Duodenal mucosa (tissue), 2 donors: Measurements from ENCODE around the gene ARHGEF16.
A peak's percentile ranks its signal among the peaks of the same experiment; 100 is the strongest.

Experiments used
- H3K27ac ChIP-seq: one replicate; pipeline ENCODE4 v1.7.0; 2013; ENCODE audit warnings: low read depth, low read length
- H3K27me3 ChIP-seq, 2 donors: one replicate each; pipeline ENCODE4 v1.7.0; 2013; ENCODE audit warnings: low read length in 2 of 2, control low read depth in 1 of 2; ENCODE audit not compliant: insufficient read depth in 2 of 2, control insufficient read depth in 1 of 2
- H3K36me3 ChIP-seq, 2 donors: one replicate each; pipeline ENCODE4 v1.7.0; 2013; ENCODE audit warnings: low read length in 2 of 2, control low read depth in 1 of 2; ENCODE audit not compliant: insufficient read depth in 2 of 2, control insufficient read depth in 1 of 2
- H3K4me1 ChIP-seq, 2 donors: one replicate each; pipeline ENCODE4 v1.7.0; 2013; ENCODE audit warnings: low read length in 2 of 2, control low read depth in 1 of 2; ENCODE audit not compliant: insufficient read depth in 2 of 2, control insufficient read depth in 1 of 2
- H3K4me3 ChIP-seq, 2 donors: one replicate each; pipeline ENCODE4 v1.7.0; 2013; ENCODE audit warnings: low read length in 2 of 2, low read depth in 1 of 2
- H3K9ac ChIP-seq, 2 donors: one replicate each; pipeline ENCODE4 v1.7.0; 2013; ENCODE audit warnings: low read length in 2 of 2, low read depth in 1 of 2
- H3K9me3 ChIP-seq, 2 donors: one replicate each; pipeline ENCODE4 v1.7.0; 2013; ENCODE audit warnings: low read length in 2 of 2, control low read depth in 1 of 2; ENCODE audit not compliant: control insufficient read depth in 1 of 2

Gene ARHGEF16

GRCh38 chr1:3501856-3502640 is 47.6 kb downstream of the ARHGEF16 start:
- Histone ChIP-seq H3K27ac (no peak overlapping the region), H3K36me3 (no peaks in the 10 kb centered on the region)

GRCh38 chr1:3502641-3503524 is 48.4 kb downstream of the ARHGEF16 start:
- H3K9me3 ChIP-seq: no peaks in the 10 kb centered on the region
- no peak overlapping the region for H3K9ac ChIP-seq
- no peaks in the 10 kb centered on the region for H3K27me3 ChIP-seq
- H3K36me3 ChIP-seq: no peaks in the 10 kb centered on the region
- no peaks in the 10 kb centered on the region for H3K4me1 ChIP-seq
- no peak overlapping the region for H3K4me3 ChIP-seq
- H3K27ac ChIP-seq: no peak overlapping the region

More at GRCh38 chr1:3501856-3502640, 47.6 kb downstream of the ARHGEF16 start:
- H3K9me3 ChIP-seq: no peaks in the 10 kb centered on the region
- H3K27me3 ChIP-seq: no peaks in the 10 kb centered on the region
- H3K9ac ChIP-seq: no peak overlapping the region
- no peak overlapping the region for H3K4me3 ChIP-seq
- no peaks in the 10 kb centered on the region for H3K4me1 ChIP-seq

GRCh38 chr1:3503525-3503886 is 49.0 kb downstream of the ARHGEF16 start:
- no peaks in the 10 kb centered on the region for H3K4me1 ChIP-seq
- H3K9ac ChIP-seq: no peak overlapping the region
- H3K36me3 ChIP-seq: no peaks in the 10 kb centered on the region
- no peaks in the 10 kb centered on the region for H3K27me3 ChIP-seq
- H3K27ac ChIP-seq: no peak overlapping the region
- H3K4me3 ChIP-seq: no peak overlapping the region
- no peaks in the 10 kb centered on the region for H3K9me3 ChIP-seq

- H3K36me3 ChIP-seq: no peaks in the 10 kb centered on the region
Observed at GRCh38 chr1:3504151-3504821, 49.8 kb downstream of the ARHGEF16 start.

GRCh38 chr1:3504822-3505153 is 50.3 kb downstream of the ARHGEF16 start:
- H3K9ac ChIP-seq: no peak overlapping the region
- H3K27me3 ChIP-seq: no peaks in the 10 kb centered on the region
- H3K4me3 ChIP-seq: no peak overlapping the region
- peak overlapping the region; percentile 10 for H3K27ac ChIP-seq
- no peaks in the 10 kb centered on the region for H3K36me3 ChIP-seq
- H3K4me1 ChIP-seq: no peaks in the 10 kb centered on the region
- no peaks in the 10 kb centered on the region for H3K9me3 ChIP-seq

More at GRCh38 chr1:3504151-3504821, 49.8 kb downstream of the ARHGEF16 start:
- H3K9me3 ChIP-seq: no peaks in the 10 kb centered on the region
- no peaks in the 10 kb centered on the region for H3K27me3 ChIP-seq
- no peak overlapping the region for H3K9ac ChIP-seq
- H3K4me3 ChIP-seq: no peak overlapping the region
- H3K4me1 ChIP-seq: no peaks in the 10 kb centered on the region
- peak overlapping the region; percentile 10 for H3K27ac ChIP-seq

- H3K9me3 ChIP-seq: no peaks in the 10 kb centered on the region
- no peak overlapping the region for H3K4me3 ChIP-seq
- H3K36me3 ChIP-seq: no peaks in the 10 kb centered on the region
- H3K27ac ChIP-seq: no peak overlapping the region
- H3K4me1 ChIP-seq: no peaks in the 10 kb centered on the region
- H3K27me3 ChIP-seq: no peaks in the 10 kb centered on the region
- no peak overlapping the region for H3K9ac ChIP-seq
Observed at GRCh38 chr1:3505161-3505560, 50.7 kb downstream of the ARHGEF16 start.

GRCh38 chr1:3506041-3506440 is 51.6 kb downstream of the ARHGEF16 start:
- Histone ChIP-seq H3K9ac (no peak overlapping the region), H3K27me3 (no peaks in the 10 kb centered on the region), H3K4me1 (no peaks in the 10 kb centered on the region), H3K9me3 (no peaks in the 10 kb centered on the region), H3K27ac (no peak overlapping the region), H3K36me3 (no peaks in the 10 kb centered on the region), H3K4me3 (no peak overlapping the region)

GRCh38 chr1:3506943-3507342 is 52.5 kb downstream of the ARHGEF16 start:
- Histone ChIP-seq H3K27ac (no peak overlapping the region), H3K9me3 (no peaks in the 10 kb centered on the region), H3K9ac (no peak overlapping the region), H3K4me1 (no peaks in the 10 kb centered on the region), H3K36me3 (no peaks in the 10 kb centered on the region), H3K27me3 (no peaks in the 10 kb centered on the region), H3K4me3 (no peak overlapping the region)

- H3K36me3 ChIP-seq: no peaks in the 10 kb centered on the region
- H3K27ac ChIP-seq: no peak overlapping the region
- no peak overlapping the region for H3K4me3 ChIP-seq
- no peaks in the 10 kb centered on the region for H3K4me1 ChIP-seq
- no peaks in the 10 kb centered on the region for H3K27me3 ChIP-seq
- no peak overlapping the region for H3K9ac ChIP-seq
- H3K9me3 ChIP-seq: no peaks in the 10 kb centered on the region
Observed at GRCh38 chr1:3507636-3508275, 53.3 kb downstream of the ARHGEF16 start.
